Retinal pigment epithelial cell (primary cell): Measurements from ENCODE around the gene TMTC1.

ENCODE experiments used
- DNase-seq: peaks from one replicate; pipeline ENCODE4 v3.0.0-alpha.2; 2010; ENCODE audit warnings: low read depth
- H3K4me3 ChIP-seq: 2 replicates; pipeline ENCODE4 v1.5.1; 2011; ENCODE audit warnings: mild to moderate bottlenecking, low read length, control low read depth, moderate library complexity
- TF ChIP-seq, protein P1 (sequence below): conservative IDR thresholded peaks from 2 replicates; pipeline ENCODE4 v1.5.1; 2011; ENCODE audit warnings: low read depth, low read length, control low read depth, inconsistent platforms

The TMTC1 gene

GRCh38 chr12:29763301-29763683 is 20.4 kb downstream of the TMTC1 start:
- no peak for DNase-seq
- TF ChIP-seq, protein P1, sequence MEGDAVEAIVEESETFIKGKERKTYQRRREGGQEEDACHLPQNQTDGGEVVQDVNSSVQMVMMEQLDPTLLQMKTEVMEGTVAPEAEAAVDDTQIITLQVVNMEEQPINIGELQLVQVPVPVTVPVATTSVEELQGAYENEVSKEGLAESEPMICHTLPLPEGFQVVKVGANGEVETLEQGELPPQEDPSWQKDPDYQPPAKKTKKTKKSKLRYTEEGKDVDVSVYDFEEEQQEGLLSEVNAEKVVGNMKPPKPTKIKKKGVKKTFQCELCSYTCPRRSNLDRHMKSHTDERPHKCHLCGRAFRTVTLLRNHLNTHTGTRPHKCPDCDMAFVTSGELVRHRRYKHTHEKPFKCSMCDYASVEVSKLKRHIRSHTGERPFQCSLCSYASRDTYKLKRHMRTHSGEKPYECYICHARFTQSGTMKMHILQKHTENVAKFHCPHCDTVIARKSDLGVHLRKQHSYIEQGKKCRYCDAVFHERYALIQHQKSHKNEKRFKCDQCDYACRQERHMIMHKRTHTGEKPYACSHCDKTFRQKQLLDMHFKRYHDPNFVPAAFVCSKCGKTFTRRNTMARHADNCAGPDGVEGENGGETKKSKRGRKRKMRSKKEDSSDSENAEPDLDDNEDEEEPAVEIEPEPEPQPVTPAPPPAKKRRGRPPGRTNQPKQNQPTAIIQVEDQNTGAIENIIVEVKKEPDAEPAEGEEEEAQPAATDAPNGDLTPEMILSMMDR = no peak
- H3K4me3 ChIP-seq = no peak overlapping the region

DNA sequence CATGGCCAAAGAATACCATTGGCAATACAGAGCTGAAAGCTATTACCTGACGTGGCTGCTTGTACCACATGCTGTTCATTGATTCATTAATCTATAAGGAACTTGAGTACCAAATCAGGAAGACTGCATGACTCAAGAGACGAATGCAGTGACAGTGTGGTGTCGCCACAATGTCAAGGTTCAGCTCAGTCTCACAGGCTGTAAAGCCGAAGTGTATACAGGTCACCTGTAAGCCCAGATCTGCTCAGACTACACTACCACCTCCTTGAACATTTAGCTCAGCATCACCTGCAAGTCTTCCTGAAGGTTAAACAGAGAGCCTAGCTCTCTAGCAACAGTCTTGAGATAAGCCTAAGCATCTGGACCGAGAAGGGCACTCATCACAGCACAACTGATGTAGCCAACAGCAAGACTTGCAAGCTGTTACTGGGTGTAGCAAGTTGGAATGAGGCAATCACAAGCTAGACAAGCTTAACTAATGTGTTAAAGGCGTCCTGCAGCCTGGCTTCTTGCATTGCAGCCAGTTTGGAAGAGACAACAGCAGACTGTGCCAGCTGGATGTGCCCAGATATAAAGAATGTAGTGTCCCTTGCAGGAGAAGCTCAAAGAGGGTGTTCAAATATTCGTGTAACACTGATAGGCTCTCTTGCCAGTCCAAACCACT is 21.0 kb downstream of the TMTC1 start:
- no peak overlapping the region for H3K4me3 ChIP-seq
- TF ChIP-seq, protein P1 = no peak
- DNase-seq = no peak

- H3K4me3 ChIP-seq = no peak overlapping the region
- TF ChIP-seq, protein P1 = no peak
- no peak for DNase-seq
Observed at GRCh38 chr12:29759950-29760349, 23.8 kb downstream of the TMTC1 start.

GRCh38 chr12:29756741-29757390 is 26.9 kb downstream of the TMTC1 start:
- TF ChIP-seq, protein P1 = no peak
- H3K4me3 ChIP-seq = no peak overlapping the region
- DNase-seq = no peak

DNA sequence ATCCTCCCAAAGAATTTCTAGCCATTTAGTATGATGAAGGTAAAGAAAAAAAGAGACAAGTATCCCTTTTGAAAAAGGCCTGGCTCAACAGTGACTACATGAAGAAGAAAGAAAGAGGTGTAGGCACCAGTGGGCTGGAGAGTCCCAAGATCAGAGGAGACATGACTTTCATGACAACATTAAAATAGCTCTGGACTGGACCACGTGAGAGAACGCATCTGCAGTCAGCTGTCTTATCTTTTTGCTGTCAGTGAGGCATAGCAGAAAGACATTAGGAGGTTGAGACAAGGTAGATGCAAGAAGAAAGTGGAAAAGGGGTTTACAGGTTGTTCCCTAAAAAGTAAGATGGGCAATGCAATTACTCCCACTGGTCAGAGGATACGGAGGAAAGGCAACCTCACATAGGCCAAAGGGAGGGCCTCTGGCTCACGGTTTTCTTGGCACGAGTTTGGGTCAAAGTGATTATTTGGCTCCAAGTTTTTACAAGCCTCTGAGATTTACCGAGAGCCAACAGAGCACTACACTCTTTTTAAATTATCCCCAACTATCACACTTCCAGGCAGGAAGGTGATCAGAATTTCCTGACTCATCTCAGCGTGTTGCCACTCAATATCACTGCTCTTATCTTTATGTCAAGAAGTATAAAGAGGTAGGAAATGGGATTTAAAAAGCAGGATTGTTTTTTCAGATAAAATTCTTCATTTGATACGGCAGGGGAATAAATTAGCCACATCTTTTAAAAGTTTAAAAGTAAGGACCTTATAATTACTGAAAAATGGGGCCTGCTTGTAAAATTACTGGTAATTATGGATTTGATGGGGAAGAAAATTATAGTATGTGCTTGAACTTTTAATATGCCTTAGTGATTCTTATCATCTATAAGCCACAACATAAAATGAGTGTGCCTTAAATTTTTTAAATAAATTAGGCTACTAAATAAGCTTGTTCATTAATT is 29.2 kb downstream of the TMTC1 start:
- H3K4me3 ChIP-seq = no peak overlapping the region
- TF ChIP-seq, protein P1 = no peak
- DNase-seq = no peak

GRCh38 chr12:29752121-29752520 is 31.6 kb downstream of the TMTC1 start:
- no peak overlapping the region for H3K4me3 ChIP-seq
- TF ChIP-seq, protein P1 = no peak
- DNase-seq = no peak
